HL-60 (cell line): ENCODE results near the gene FNDC10.

ENCODE experiments used
- GABPA ChIP-seq: IDR thresholded peaks from 2 replicates; pipeline ENCODE4 v1.6.1; 2012; ENCODE audit warnings: low read depth
- POLR2AphosphoS5 ChIP-seq: IDR thresholded peaks from 2 replicates; pipeline ENCODE4 v1.6.1; 2012; ENCODE audit warnings: low read depth
- TF ChIP-seq, protein P1 (sequence below): IDR thresholded peaks from one replicate; pipeline ENCODE4 v1.5.1; 2011; ENCODE audit warnings: low read length, control low read depth, inconsistent platforms; ENCODE audit not compliant: insufficient read depth
- TF ChIP-seq, protein P2 (sequence below): IDR thresholded peaks from 2 replicates; pipeline ENCODE4 v1.6.1; 2012; ENCODE audit warnings: low read depth; ENCODE audit not compliant: insufficient replicate concordance

DNA sequence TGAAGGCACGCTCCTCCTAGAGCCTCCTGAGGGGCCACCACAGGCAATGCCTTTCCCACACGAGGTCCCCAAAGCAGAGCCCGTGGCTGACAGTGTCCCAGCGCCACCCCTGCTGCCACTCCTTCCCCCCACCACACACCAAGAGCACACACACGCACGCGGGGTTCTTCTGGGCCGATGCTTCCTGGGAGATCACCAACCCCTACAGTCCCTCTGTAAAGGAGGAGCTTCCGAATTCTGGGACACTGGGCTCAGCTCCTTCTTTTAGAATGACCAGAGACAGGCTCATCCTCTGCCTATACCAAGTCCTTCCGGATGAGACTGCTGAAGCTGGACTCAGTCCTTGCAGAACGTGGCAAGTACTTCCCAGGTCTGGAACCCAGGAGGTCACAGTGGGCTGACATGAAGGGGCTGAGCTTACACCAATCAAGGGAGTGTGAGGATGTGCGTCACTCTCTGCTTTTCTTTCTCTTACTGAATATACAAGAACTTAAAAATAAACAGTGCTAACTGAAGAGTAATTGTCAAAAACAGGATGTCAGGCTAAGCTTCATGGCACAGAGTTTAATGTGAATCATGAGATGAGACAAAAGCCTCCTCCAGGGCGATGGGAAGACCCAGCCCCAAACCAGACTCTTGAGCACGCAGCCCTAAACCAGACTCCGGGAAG, 38.0 kb downstream of the FNDC10 start:
- TF ChIP-seq, protein P1, sequence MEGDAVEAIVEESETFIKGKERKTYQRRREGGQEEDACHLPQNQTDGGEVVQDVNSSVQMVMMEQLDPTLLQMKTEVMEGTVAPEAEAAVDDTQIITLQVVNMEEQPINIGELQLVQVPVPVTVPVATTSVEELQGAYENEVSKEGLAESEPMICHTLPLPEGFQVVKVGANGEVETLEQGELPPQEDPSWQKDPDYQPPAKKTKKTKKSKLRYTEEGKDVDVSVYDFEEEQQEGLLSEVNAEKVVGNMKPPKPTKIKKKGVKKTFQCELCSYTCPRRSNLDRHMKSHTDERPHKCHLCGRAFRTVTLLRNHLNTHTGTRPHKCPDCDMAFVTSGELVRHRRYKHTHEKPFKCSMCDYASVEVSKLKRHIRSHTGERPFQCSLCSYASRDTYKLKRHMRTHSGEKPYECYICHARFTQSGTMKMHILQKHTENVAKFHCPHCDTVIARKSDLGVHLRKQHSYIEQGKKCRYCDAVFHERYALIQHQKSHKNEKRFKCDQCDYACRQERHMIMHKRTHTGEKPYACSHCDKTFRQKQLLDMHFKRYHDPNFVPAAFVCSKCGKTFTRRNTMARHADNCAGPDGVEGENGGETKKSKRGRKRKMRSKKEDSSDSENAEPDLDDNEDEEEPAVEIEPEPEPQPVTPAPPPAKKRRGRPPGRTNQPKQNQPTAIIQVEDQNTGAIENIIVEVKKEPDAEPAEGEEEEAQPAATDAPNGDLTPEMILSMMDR = no peak
- TF ChIP-seq POLR2AphosphoS5 (no peak; the same call in none of the 2 replicates), GABPA (no peak)
- TF ChIP-seq, protein P2, sequence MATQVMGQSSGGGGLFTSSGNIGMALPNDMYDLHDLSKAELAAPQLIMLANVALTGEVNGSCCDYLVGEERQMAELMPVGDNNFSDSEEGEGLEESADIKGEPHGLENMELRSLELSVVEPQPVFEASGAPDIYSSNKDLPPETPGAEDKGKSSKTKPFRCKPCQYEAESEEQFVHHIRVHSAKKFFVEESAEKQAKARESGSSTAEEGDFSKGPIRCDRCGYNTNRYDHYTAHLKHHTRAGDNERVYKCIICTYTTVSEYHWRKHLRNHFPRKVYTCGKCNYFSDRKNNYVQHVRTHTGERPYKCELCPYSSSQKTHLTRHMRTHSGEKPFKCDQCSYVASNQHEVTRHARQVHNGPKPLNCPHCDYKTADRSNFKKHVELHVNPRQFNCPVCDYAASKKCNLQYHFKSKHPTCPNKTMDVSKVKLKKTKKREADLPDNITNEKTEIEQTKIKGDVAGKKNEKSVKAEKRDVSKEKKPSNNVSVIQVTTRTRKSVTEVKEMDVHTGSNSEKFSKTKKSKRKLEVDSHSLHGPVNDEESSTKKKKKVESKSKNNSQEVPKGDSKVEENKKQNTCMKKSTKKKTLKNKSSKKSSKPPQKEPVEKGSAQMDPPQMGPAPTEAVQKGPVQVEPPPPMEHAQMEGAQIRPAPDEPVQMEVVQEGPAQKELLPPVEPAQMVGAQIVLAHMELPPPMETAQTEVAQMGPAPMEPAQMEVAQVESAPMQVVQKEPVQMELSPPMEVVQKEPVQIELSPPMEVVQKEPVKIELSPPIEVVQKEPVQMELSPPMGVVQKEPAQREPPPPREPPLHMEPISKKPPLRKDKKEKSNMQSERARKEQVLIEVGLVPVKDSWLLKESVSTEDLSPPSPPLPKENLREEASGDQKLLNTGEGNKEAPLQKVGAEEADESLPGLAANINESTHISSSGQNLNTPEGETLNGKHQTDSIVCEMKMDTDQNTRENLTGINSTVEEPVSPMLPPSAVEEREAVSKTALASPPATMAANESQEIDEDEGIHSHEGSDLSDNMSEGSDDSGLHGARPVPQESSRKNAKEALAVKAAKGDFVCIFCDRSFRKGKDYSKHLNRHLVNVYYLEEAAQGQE = no peak
